Epithelial cell of esophagus (primary cell): ENCODE measurements around the gene HSCB.
"Not testable (repeated sequence)": the region's sequence is repeated elsewhere in the genome, so short reads cannot be mapped to it uniquely, and the experiment has no call there.

ENCODE experiments used
- DNase-seq: peaks from one replicate; pipeline ENCODE4 v3.0.0; 2010; ENCODE audit warnings: low read depth
- H3K4me3 ChIP-seq: 2 replicates; pipeline ENCODE4 v1.5.1; 2011; ENCODE audit warnings: mild to moderate bottlenecking, low read length, control low read depth
- TF ChIP-seq, protein P1 (sequence below): IDR thresholded peaks from 2 replicates; pipeline ENCODE4 v1.5.1; 2011; ENCODE audit warnings: low read depth, mild to moderate bottlenecking, low read length, control low read depth, inconsistent platforms; ENCODE audit not compliant: insufficient read depth; ENCODE audit errors: missing control alignments

Gene HSCB

GRCh38 chr22:28741200-28741784 lies 547 bp upstream of the HSCB start:
- TF ChIP-seq, protein P1, sequence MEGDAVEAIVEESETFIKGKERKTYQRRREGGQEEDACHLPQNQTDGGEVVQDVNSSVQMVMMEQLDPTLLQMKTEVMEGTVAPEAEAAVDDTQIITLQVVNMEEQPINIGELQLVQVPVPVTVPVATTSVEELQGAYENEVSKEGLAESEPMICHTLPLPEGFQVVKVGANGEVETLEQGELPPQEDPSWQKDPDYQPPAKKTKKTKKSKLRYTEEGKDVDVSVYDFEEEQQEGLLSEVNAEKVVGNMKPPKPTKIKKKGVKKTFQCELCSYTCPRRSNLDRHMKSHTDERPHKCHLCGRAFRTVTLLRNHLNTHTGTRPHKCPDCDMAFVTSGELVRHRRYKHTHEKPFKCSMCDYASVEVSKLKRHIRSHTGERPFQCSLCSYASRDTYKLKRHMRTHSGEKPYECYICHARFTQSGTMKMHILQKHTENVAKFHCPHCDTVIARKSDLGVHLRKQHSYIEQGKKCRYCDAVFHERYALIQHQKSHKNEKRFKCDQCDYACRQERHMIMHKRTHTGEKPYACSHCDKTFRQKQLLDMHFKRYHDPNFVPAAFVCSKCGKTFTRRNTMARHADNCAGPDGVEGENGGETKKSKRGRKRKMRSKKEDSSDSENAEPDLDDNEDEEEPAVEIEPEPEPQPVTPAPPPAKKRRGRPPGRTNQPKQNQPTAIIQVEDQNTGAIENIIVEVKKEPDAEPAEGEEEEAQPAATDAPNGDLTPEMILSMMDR = peak; percentile 17
- no peak for DNase-seq
- peak overlapping the region; percentile 83 for H3K4me3 ChIP-seq

DNA sequence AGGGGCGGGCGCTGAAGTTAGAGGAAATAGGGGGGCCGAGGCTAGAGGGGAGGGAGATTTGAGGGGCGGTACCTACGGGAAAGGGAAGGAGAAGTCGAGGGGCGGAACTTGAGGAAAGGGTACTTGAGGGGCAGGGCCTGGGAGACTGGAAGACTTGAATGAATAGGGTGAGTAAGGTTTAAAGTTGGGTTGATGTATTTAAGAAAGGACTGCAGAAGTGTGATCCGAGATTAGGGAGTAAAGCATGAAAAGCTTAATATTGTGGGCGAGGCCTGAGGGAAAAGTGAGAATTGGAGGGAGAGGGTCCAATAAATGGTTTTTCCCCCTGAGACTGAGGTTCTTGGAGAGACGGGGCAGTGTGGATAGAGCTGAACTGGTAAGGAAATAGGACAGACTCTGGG lies 723 bp downstream of the HSCB start:
- DNase-seq = no peak
- TF ChIP-seq, protein P1 = no peak
- peak overlapping the region; percentile 83 for H3K4me3 ChIP-seq

- no peak for DNase-seq
- TF ChIP-seq, protein P1 = no peak
- no peak overlapping the region for H3K4me3 ChIP-seq
These were observed 2.0 kb downstream of the HSCB start for GRCh38 chr22:28743852-28744251.

- H3K4me3 ChIP-seq = no peak overlapping the region
- TF ChIP-seq, protein P1 = no peak
- peak; percentile 24 for DNase-seq
These were observed 8.6 kb downstream of the HSCB start for GRCh38 chr22:28750471-28750881.

DNA sequence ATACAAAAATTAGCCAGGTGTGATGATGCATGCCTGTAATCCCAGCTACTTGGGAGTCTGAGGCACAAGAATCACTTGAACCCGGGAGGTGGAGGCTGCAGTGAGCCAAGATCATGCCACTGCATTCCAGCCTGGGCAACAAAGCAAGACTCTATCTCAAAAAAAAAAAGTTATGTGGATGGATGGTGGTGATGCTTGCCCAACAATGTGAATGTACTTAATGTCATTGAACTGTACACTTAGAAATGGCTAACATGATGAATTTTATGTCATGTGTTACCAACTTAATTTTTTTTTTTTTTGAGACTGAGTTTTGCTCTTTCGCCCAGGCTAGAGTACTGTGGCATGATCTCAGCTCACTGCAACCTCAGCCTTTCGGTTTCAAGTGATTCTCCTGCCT lies 12.7 kb downstream of the HSCB start:
- not testable (repeated sequence) for H3K4me3 ChIP-seq, DNase-seq

- H3K4me3 ChIP-seq = no peak overlapping the region
- peak; percentile 40 for DNase-seq
- TF ChIP-seq, protein P1 = no peak
These were observed 18.2 kb downstream of the HSCB start for GRCh38 chr22:28759861-28760560.

GRCh38 chr22:28761449-28761755 lies 19.6 kb downstream of the HSCB start:
- no peak for DNase-seq
- no peak overlapping the region for H3K4me3 ChIP-seq
- TF ChIP-seq, protein P1 = no peak

- not testable (repeated sequence) for DNase-seq, H3K4me3 ChIP-seq
These were observed 20.2 kb downstream of the HSCB start for GRCh38 chr22:28762000-28762399.
